Neural cell (in vitro differentiated cells): Measurements from ENCODE around the gene CERS3.

ENCODE experiments used
- SMC3 ChIP-seq: fragments of 450-650 bp; conservative IDR thresholded peaks from 2 replicates; pipeline ENCODE4 v1.6.1; 2014; ENCODE audit warnings: antibody characterized with exemption, mild to moderate bottlenecking, moderate library complexity; ENCODE audit not compliant: poor library complexity
- TF ChIP-seq, protein P1 (sequence below): fragments of 450-650 bp; IDR thresholded peaks from 2 replicates; pipeline ENCODE4 v1.5.1; 2014; ENCODE audit warnings: antibody characterized with exemption, mild to moderate bottlenecking, moderate library complexity; ENCODE audit not compliant: poor library complexity, severe bottlenecking

GRCh38 chr15:100468285-100468684 lies 60.5 kb downstream of the CERS3 start:
- no peak for TF ChIP-seq SMC3
- TF ChIP-seq, protein P1, sequence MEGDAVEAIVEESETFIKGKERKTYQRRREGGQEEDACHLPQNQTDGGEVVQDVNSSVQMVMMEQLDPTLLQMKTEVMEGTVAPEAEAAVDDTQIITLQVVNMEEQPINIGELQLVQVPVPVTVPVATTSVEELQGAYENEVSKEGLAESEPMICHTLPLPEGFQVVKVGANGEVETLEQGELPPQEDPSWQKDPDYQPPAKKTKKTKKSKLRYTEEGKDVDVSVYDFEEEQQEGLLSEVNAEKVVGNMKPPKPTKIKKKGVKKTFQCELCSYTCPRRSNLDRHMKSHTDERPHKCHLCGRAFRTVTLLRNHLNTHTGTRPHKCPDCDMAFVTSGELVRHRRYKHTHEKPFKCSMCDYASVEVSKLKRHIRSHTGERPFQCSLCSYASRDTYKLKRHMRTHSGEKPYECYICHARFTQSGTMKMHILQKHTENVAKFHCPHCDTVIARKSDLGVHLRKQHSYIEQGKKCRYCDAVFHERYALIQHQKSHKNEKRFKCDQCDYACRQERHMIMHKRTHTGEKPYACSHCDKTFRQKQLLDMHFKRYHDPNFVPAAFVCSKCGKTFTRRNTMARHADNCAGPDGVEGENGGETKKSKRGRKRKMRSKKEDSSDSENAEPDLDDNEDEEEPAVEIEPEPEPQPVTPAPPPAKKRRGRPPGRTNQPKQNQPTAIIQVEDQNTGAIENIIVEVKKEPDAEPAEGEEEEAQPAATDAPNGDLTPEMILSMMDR = no peak
